ENCODE results near the gene FOXJ3.

DNA sequence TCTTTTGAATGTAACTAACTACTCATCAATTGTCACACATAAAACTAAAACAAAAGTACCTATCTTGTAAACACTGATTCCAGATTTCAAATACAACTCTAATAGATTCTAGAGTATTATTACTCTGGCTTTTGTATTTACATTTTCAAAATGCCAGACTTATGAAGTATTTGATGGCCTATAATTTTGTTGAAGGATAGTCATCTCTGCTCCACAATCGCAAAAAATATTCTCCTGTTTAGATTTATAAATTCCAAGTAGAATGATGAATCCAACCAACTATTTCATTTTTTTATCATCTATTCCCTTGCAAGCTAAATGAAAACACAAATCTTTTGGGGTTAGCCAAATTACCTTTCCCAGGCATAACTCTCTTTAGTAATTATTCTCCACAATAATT, 95.5 kb downstream of the FOXJ3 start:
- TF ChIP-seq, protein P1, sequence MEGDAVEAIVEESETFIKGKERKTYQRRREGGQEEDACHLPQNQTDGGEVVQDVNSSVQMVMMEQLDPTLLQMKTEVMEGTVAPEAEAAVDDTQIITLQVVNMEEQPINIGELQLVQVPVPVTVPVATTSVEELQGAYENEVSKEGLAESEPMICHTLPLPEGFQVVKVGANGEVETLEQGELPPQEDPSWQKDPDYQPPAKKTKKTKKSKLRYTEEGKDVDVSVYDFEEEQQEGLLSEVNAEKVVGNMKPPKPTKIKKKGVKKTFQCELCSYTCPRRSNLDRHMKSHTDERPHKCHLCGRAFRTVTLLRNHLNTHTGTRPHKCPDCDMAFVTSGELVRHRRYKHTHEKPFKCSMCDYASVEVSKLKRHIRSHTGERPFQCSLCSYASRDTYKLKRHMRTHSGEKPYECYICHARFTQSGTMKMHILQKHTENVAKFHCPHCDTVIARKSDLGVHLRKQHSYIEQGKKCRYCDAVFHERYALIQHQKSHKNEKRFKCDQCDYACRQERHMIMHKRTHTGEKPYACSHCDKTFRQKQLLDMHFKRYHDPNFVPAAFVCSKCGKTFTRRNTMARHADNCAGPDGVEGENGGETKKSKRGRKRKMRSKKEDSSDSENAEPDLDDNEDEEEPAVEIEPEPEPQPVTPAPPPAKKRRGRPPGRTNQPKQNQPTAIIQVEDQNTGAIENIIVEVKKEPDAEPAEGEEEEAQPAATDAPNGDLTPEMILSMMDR (IDR thresholded peaks at IDR 0.05) = no peak
- TF ChIP-seq POLR2A (IDR thresholded peaks at IDR 0.05) = no peak
